HepG2 (cell line): Measurements from ENCODE around the gene MRRF. TPM values are rescaled to one million over a fixed set of nuclear protein-coding genes. Genes with fewer than 3 reads are reported as not detected.

ENCODE experiments used
- ATF7-NPFF ChIP-seq: sonication (generic); formaldehyde crosslinking; IDR thresholded peaks from 2 replicates; pipeline ENCODE4 v1.8.1; 2023; ENCODE audit warnings: mild to moderate bottlenecking, low read depth, missing genetic modification reagents, moderate library complexity
- EED ChIP-seq: sonication (generic); formaldehyde crosslinking; IDR thresholded peaks from 2 replicates; pipeline ENCODE4 v1.5.0; 2020; ENCODE audit warnings: mild to moderate bottlenecking, missing genetic modification reagents
- FOXP1 ChIP-seq, 2 experiments: fragments of 450-650 bp in 1 of 2; IDR thresholded peaks; 2 replicates each; pipeline ENCODE4 v1.6.1; 2017 to 2018; ENCODE audit warnings: antibody characterized with exemption in 1 of 2
- NR2F6 ChIP-seq, 2 experiments: IDR thresholded peaks; 2 replicates each; pipeline ENCODE4 v1.6.1; 2016; ENCODE audit warnings: antibody characterized with exemption in 1 of 2, mild to moderate bottlenecking in 1 of 2
- PHF20 ChIP-seq: sonication (generic); formaldehyde crosslinking; IDR thresholded peaks from 2 replicates; pipeline ENCODE4 v1.5.0; 2020; ENCODE audit warnings: mild to moderate bottlenecking, missing genetic modification reagents
- POLR2AphosphoS5 ChIP-seq: IDR thresholded peaks from 2 replicates; pipeline ENCODE4 v1.6.1; 2012; ENCODE audit warnings: low read depth, low read length
- REL ChIP-seq: sonication (generic); formaldehyde crosslinking; conservative IDR thresholded peaks from 2 replicates; pipeline ENCODE4 v1.8.0; 2022; ENCODE audit warnings: mild to moderate bottlenecking, missing genetic modification reagents, moderate library complexity
- SCMH1 ChIP-seq: sonication (generic); formaldehyde crosslinking; IDR thresholded peaks from 2 replicates; pipeline ENCODE4 v1.9.0; 2021; ENCODE audit warnings: missing genetic modification reagents, mild to moderate bottlenecking, borderline replicate concordance
- ZFY ChIP-seq: sonication (generic); formaldehyde crosslinking; IDR thresholded peaks from 2 replicates; pipeline ENCODE4 v1.4.0; 2020; ENCODE audit warnings: missing genetic modification reagents
- ZKSCAN1 ChIP-seq: fragments of 150-350 bp; IDR thresholded peaks from 2 replicates; pipeline ENCODE4 v1.6.1; 2014; ENCODE audit warnings: low read length
- ZNF180 ChIP-seq: sonication (generic); formaldehyde crosslinking; IDR thresholded peaks from 2 replicates; pipeline ENCODE4 v1.4.0; 2020; ENCODE audit warnings: low read depth, missing genetic modification reagents, borderline replicate concordance
- ZNF296 ChIP-seq: sonication (generic); formaldehyde crosslinking; conservative IDR thresholded peaks from 2 replicates; pipeline ENCODE4 v1.5.0; 2020; ENCODE audit warnings: mild to moderate bottlenecking, missing genetic modification reagents
- ZNF33B ChIP-seq: sonication (generic); formaldehyde crosslinking; IDR thresholded peaks from 2 replicates; pipeline ENCODE4 v1.5.1; 2020; ENCODE audit warnings: mild to moderate bottlenecking, missing genetic modification reagents
- ZNF343 ChIP-seq: sonication (generic); formaldehyde crosslinking; IDR thresholded peaks from 2 replicates; pipeline ENCODE4 v1.4.0; 2020; ENCODE audit warnings: mild to moderate bottlenecking, missing genetic modification reagents
- ZNF432 ChIP-seq: sonication (generic); formaldehyde crosslinking; IDR thresholded peaks from 2 replicates; pipeline ENCODE4 v1.5.0; 2020; ENCODE audit warnings: missing genetic modification reagents, mild to moderate bottlenecking, borderline replicate concordance
- ZNF569 ChIP-seq: sonication (generic); formaldehyde crosslinking; IDR thresholded peaks from 2 replicates; pipeline ENCODE4 v1.5.0; 2020; ENCODE audit warnings: mild to moderate bottlenecking, missing genetic modification reagents, moderate library complexity, borderline replicate concordance
- ZNF816 ChIP-seq: sonication (generic); formaldehyde crosslinking; IDR thresholded peaks from 2 replicates; pipeline ENCODE4 v1.8.0; 2022; ENCODE audit warnings: missing genetic modification reagents, mild to moderate bottlenecking, borderline replicate concordance
- ZNF891 ChIP-seq: sonication (generic); formaldehyde crosslinking; IDR thresholded peaks from 2 replicates; pipeline ENCODE4 v1.5.0; 2020; ENCODE audit warnings: mild to moderate bottlenecking, missing genetic modification reagents
- polyA plus RNA-seq, 8 experiments: library from polyadenylated mRNA; depleted of rRNA in 3 of 8; stranded (reverse) in 7 of 8; unstranded in 1 of 8; fragments of >200 nt; fragmentation: Illumina TruSeq in 4 of 8; extraction: Trizol in 4 of 8; gene quantifications; 2 replicates each; pipeline versions ENCODE4 v1.2.1 to v1.2.3, GENCODE V29; 2011 to 2016; ENCODE audit warnings: low read depth in 4 of 8, missing spikeins in 1 of 8, mixed read lengths in 1 of 8; ENCODE audit not compliant: insufficient read depth in 1 of 8
- total RNA-seq, 5 experiments: library from RNA; depleted of rRNA; stranded (reverse); fragments of >200 nt; fragmentation: Illumina TruSeq; extraction: Trizol; gene quantifications; 2 replicates each; pipeline ENCODE4 v1.2.3, GENCODE V29; 2016; ENCODE audit warnings: low read depth in 1 of 5
- TF ChIP-seq, protein P1 (sequence below): sonication (generic); formaldehyde crosslinking; IDR thresholded peaks from 2 replicates; pipeline ENCODE4 v1.5.0; 2020; ENCODE audit warnings: missing genetic modification reagents
- TF ChIP-seq, protein P2 (sequence below): IDR thresholded peaks from 2 replicates; pipeline ENCODE4 v1.6.1; 2016; ENCODE audit warnings: low read depth, control low read depth
- TF ChIP-seq, protein P3 (sequence below): IDR thresholded peaks from 2 replicates; pipeline ENCODE4 v1.6.1; 2016; ENCODE audit warnings: missing compliant biosample characterization, missing genetic modification reagents, borderline replicate concordance

MRRF gene
- total and polyA plus RNA-seq, 2 of the 13 experiments (the other 11 are each of a cell fraction or from before 2014, with no cell fraction given): 37.3 to 44.3 TPM

DNA sequence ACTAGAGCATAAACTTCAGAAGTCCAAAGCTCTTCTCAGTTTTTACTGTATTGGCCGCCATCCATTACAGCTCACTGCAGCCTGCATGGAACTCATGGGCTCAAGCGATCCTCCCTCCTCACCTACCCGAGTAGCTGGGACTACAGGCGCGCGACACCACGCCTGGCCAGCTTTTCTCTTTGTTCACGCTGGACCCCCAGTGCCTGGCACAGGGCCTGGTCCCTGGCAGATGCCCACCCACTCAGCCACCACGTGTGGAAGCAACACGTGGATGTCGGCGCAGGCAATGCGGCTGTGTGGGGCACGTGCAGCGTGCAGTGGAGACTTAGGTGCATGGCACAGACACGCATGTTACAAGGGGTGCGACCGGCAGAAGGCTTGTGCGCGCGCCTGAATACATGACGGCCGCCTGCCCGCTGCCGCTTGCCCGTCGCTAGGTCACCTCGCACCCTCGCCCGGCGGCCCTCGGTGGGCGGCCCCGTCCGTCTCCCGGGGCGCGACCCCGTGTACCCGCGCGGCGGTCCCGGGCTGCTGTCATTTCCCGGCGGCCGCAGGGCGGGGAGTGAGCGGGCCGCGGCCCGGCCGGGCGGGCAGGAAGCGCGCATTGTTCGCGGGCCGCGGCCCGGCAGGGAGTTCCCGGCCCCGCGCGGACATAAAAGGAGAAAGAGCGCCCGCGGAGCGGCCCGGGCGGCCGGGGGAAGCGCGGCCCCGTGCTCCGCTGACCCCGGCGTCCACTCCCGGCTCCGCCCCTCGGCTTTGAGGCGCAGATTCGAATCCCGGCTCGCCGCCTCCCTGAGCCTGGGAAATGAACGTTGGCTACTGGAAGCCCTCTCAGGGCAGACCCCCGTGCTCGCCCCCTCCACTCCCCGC is 82.0 kb downstream of the MRRF start (continued):
- TF ChIP-seq REL (no peak), ZNF816 (no peak), ZNF569 (CRISPR knock-in tag) (no peak), PHF20 (CRISPR knock-in tag) (no peak), POLR2AphosphoS5 (no peak), ZNF180 (CRISPR knock-in tag) (no peak), ZNF891 (peak; percentile 37; the same call in 1 of the 2 replicates), ZNF343 (no peak), FOXP1 (IDR thresholded peaks at IDR 0.05) (no peak), FOXP1 (CRISPR knock-in tag; IDR thresholded peaks at IDR 0.05) (no peak), SCMH1 (CRISPR knock-in tag) (no peak), EED (CRISPR knock-in tag) (no peak), NR2F6 (IDR thresholded peaks at IDR 0.05) (no peak), NR2F6 (CRISPR knock-in tag; IDR thresholded peaks at IDR 0.05) (no peak), ZNF432 (CRISPR knock-in tag) (no peak), ZNF296 (CRISPR knock-in tag) (no peak), ATF7-NPFF (0 out of 2 replicates have a peak, but pooled peaks have one; percentile 53), ZFY (CRISPR knock-in tag) (peak; percentile 69), ZNF33B (CRISPR knock-in tag) (no peak), ZKSCAN1 (no peak)
- TF ChIP-seq, protein P1, sequence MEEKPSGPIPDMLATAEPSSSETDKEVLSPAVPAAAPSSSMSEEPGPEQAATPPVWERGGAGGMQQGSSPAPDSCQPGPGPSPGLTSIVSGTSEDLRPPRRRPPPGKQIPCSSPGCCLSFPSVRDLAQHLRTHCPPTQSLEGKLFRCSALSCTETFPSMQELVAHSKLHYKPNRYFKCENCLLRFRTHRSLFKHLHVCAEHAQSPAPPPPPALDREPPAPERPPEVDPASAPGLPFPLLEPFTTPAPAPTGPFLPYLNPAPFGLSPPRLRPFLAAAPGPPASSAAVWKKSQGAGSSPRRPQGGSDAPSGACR (CRISPR knock-in tag): no peak
- TF ChIP-seq, protein P2, sequence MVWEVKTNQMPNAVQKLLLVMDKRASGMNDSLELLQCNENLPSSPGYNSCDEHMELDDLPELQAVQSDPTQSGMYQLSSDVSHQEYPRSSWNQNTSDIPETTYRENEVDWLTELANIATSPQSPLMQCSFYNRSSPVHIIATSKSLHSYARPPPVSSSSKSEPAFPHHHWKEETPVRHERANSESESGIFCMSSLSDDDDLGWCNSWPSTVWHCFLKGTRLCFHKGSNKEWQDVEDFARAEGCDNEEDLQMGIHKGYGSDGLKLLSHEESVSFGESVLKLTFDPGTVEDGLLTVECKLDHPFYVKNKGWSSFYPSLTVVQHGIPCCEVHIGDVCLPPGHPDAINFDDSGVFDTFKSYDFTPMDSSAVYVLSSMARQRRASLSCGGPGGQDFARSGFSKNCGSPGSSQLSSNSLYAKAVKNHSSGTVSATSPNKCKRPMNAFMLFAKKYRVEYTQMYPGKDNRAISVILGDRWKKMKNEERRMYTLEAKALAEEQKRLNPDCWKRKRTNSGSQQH (CRISPR knock-in tag): no peak
- TF ChIP-seq, protein P3, sequence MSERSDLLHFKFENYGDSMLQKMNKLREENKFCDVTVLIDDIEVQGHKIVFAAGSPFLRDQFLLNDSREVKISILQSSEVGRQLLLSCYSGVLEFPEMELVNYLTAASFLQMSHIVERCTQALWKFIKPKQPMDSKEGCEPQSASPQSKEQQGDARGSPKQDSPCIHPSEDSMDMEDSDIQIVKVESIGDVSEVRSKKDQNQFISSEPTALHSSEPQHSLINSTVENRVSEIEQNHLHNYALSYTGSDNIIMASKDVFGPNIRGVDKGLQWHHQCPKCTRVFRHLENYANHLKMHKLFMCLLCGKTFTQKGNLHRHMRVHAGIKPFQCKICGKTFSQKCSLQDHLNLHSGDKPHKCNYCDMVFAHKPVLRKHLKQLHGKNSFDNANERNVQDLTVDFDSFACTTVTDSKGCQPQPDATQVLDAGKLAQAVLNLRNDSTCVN: no peak
